Aorta (tissue), 5 donors: ENCODE measurements around the gene RADX. TPM values are rescaled to one million over a fixed set of nuclear protein-coding genes. Genes with fewer than 3 reads are reported as not detected.

Source experiments
- ATAC-seq: fragments of 200-7000 bp; cut with Tn5 transposase; one replicate; pipeline ENCODE4 v1.9.1; 2022; ENCODE audit warnings: moderate library complexity; ENCODE audit not compliant: low FRiP score
- DNase-seq, 2 donors: peaks; one replicate each; pipeline ENCODE4 v3.0.0-alpha.2; 2020
- H3K27ac ChIP-seq, 2 donors: one replicate each; pipeline ENCODE4 v1.5.1; 2013; ENCODE audit warnings: low read length in 2 of 2, mild to moderate bottlenecking in 2 of 2, moderate library complexity in 2 of 2, control low read depth in 1 of 2, inconsistent platforms in 1 of 2, low read depth in 1 of 2
- H3K27me3 ChIP-seq, 2 donors: one replicate each; pipeline ENCODE4 v1.6.1; 2013; ENCODE audit warnings: control low read depth in 1 of 2, low read length in 1 of 2, mild to moderate bottlenecking in 1 of 2, moderate library complexity in 1 of 2; ENCODE audit not compliant: insufficient read depth in 2 of 2, control insufficient read depth in 1 of 2
- H3K36me3 ChIP-seq, 2 donors: one replicate each; pipeline ENCODE4 v1.6.1; 2013; ENCODE audit warnings: control low read depth in 1 of 2, low read length in 1 of 2, mild to moderate bottlenecking in 1 of 2; ENCODE audit not compliant: insufficient read depth in 2 of 2, control insufficient read depth in 1 of 2
- H3K4me1 ChIP-seq, 2 donors: one replicate each; pipeline ENCODE4 v1.6.1; 2013; ENCODE audit warnings: low read length in 2 of 2, control low read depth in 1 of 2, mild to moderate bottlenecking in 1 of 2, moderate library complexity in 1 of 2; ENCODE audit not compliant: insufficient read depth in 2 of 2, control insufficient read depth in 1 of 2
- H3K4me3 ChIP-seq, 2 donors: one replicate each; pipeline ENCODE4 v1.5.1; 2013; ENCODE audit warnings: low read length in 2 of 2, control low read depth in 1 of 2, mild to moderate bottlenecking in 1 of 2
- H3K9me3 ChIP-seq: one replicate; pipeline ENCODE4 v1.6.1; 2013; ENCODE audit warnings: mild to moderate bottlenecking, low read length; ENCODE audit not compliant: control insufficient read depth
- WGBS, 2 donors: extraction: QIAGEN DNeasy Blood & Tissue Kit; methylation state at CpG; one replicate each; pipeline ENCODE4 v1.1.7; 2013; 5-methylcytosine and 5-hydroxymethylcytosine counted together
- intact Hi-C, 2 donors: fragments of 100-400 bp; cut with DNase I; formaldehyde crosslinking; loops; one replicate each; pipeline versions ENCODE4 v1.14.2 to v1.15.0; 2022
- polyA plus RNA-seq, 2 donors: library from polyadenylated mRNA; stranded (reverse); fragments of 200-250 nt; gene quantifications; one replicate each; pipeline ENCODE4 v1.2.3, GENCODE V29; 2013
- total RNA-seq, 2 donors: library from RNA; stranded (reverse); fragmentation: NEBNext Ultra II Directional; extraction: Animal tissue kit (Norgen Biotek cat#: 25700); gene quantifications; one replicate each; pipeline ENCODE4 v1.2.1, GENCODE V29; 2021
- donor health status: healthy with polysubstance abuse.
- donor health status: Bipolar disorder and iron deficiency.
- donor health status: DM: no; HTN: no; CAD: no.
- donor health status: DM: no; HTN: no; CAD: no.
- donor health status: DM: yes; HTN: yes; CAD: no.

Gene RADX
- total and polyA plus RNA-seq, 4 donors = 0.13 to 2.4 (median 1.3) TPM

- no peaks in the 10 kb centered on the region for H3K27me3 ChIP-seq
- H3K4me3 ChIP-seq = no peak overlapping the region
- DNase-seq = no peak
- no peaks in the 10 kb centered on the region for H3K9me3 ChIP-seq
- no peak for ATAC-seq
- 46 to 51% methylated on average over 6 of the region's 6 CpGs for WGBS, 2 donors
- no peaks in the 10 kb centered on the region for H3K4me1 ChIP-seq
- H3K36me3 ChIP-seq = no peaks in the 10 kb centered on the region
- H3K27ac ChIP-seq = no peak overlapping the region
- intact Hi-C loops = no loop called here
Measured at GRCh38 chrX:106608016-106608415, 3.8 kb upstream of the RADX start.

- ATAC-seq = no peak
- WGBS, 2 donors = 26 to 31% methylated on average over 1 of the region's 1 CpG
- Histone ChIP-seq H3K9me3 (no peaks in the 10 kb centered on the region), H3K4me1 (no peaks in the 10 kb centered on the region), H3K4me3 (peak overlapping the region in 1 of 2 donors; percentile 36), H3K27ac (no peak overlapping the region), H3K27me3 (no peaks in the 10 kb centered on the region), H3K36me3 (no peaks in the 10 kb centered on the region)
- intact Hi-C loops = no loop called here
- no peak for DNase-seq
Measured at GRCh38 chrX:106611317-106611678, 480 bp upstream of the RADX start.

- 4 to 18% methylated on average over 8 of the region's 8 CpGs for WGBS, 2 donors
- Histone ChIP-seq H3K4me3 (peak overlapping the region; percentile 2 to 82), H3K36me3 (no peaks in the 10 kb centered on the region), H3K27me3 (no peaks in the 10 kb centered on the region), H3K9me3 (no peaks in the 10 kb centered on the region), H3K27ac (no peak overlapping the region), H3K4me1 (no peaks in the 10 kb centered on the region)
- ATAC-seq = peak; percentile 36
- DNase-seq = no peak
- intact Hi-C loops = no loop called here
Measured at GRCh38 chrX:106612393-106612763, 600 bp downstream of the RADX start.

GRCh38 chrX:106613277-106613676 is 1.5 kb downstream of the RADX start:
- Histone ChIP-seq H3K4me1 (no peaks in the 10 kb centered on the region), H3K27ac (no peak overlapping the region), H3K4me3 (no peak overlapping the region), H3K9me3 (no peaks in the 10 kb centered on the region), H3K27me3 (no peaks in the 10 kb centered on the region), H3K36me3 (no peaks in the 10 kb centered on the region)
- ATAC-seq = no peak
- no peak for DNase-seq
- 17 to 24% methylated on average over 4 of the region's 4 CpGs for WGBS, 2 donors
- intact Hi-C loops = no loop called here

- DNase-seq (no peak), ATAC-seq (no peak)
- intact Hi-C loops = no loop called here
- H3K9me3 ChIP-seq = no peaks in the 10 kb centered on the region
- H3K36me3 ChIP-seq = no peaks in the 10 kb centered on the region
- no peaks in the 10 kb centered on the region for H3K27me3 ChIP-seq
- H3K27ac ChIP-seq = no peak overlapping the region
- 54 to 77% methylated on average over 7 of the region's 7 CpGs for WGBS, 2 donors
- no peak overlapping the region for H3K4me3 ChIP-seq
- no peaks in the 10 kb centered on the region for H3K4me1 ChIP-seq
Measured at GRCh38 chrX:106615041-106615440, 3.3 kb downstream of the RADX start.

- Histone ChIP-seq H3K27ac (no peak overlapping the region), H3K27me3 (no peaks in the 10 kb centered on the region), H3K4me1 (no peaks in the 10 kb centered on the region), H3K4me3 (no peak overlapping the region), H3K9me3 (no peaks in the 10 kb centered on the region), H3K36me3 (no peaks in the 10 kb centered on the region)
- 32 to 37% methylated on average over 3 of the region's 3 CpGs for WGBS, 2 donors
- intact Hi-C loops = no loop called here
- no peak for DNase-seq
- ATAC-seq = no peak
Measured at GRCh38 chrX:106619797-106620196, 8.0 kb downstream of the RADX start.

- ATAC-seq = no peak
- H3K4me3 ChIP-seq = no peak overlapping the region
- intact Hi-C loops = no loop called here
- H3K36me3 ChIP-seq = no peaks in the 10 kb centered on the region
- H3K9me3 ChIP-seq = no peaks in the 10 kb centered on the region
- 67 to 91% methylated on average over 2 of the region's 2 CpGs for WGBS, 2 donors
- no peaks in the 10 kb centered on the region for H3K27me3 ChIP-seq
- H3K4me1 ChIP-seq = no peaks in the 10 kb centered on the region
- no peak overlapping the region for H3K27ac ChIP-seq
- no peak for DNase-seq
Measured at GRCh38 chrX:106621836-106622235, 10.1 kb downstream of the RADX start.

GRCh38 chrX:106626789-106627188 is 15.0 kb downstream of the RADX start:
- Histone ChIP-seq H3K27me3 (no peaks in the 10 kb centered on the region), H3K27ac (no peak overlapping the region), H3K36me3 (no peaks in the 10 kb centered on the region), H3K9me3 (no peaks in the 10 kb centered on the region), H3K4me3 (no peak overlapping the region), H3K4me1 (no peaks in the 10 kb centered on the region)
- intact Hi-C loops = no loop called here
- DNase-seq (no peak), ATAC-seq (no peak)

GRCh38 chrX:106631615-106632014 is 19.8 kb downstream of the RADX start:
- ATAC-seq (no peak), DNase-seq (no peak)
- no peaks in the 10 kb centered on the region for H3K4me1 ChIP-seq
- intact Hi-C loops = no loop called here
- H3K36me3 ChIP-seq = no peaks in the 10 kb centered on the region
- no peak overlapping the region for H3K27ac ChIP-seq
- no peak overlapping the region for H3K4me3 ChIP-seq
- no peaks in the 10 kb centered on the region for H3K27me3 ChIP-seq
- no peaks in the 10 kb centered on the region for H3K9me3 ChIP-seq
